Measurements from ENCODE around the gene ECHS1. TPM values are rescaled to one million over a fixed set of nuclear protein-coding genes. Genes with fewer than 3 reads are reported as not detected.

The ECHS1 gene
- total and polyA plus RNA-seq, 9 of the 15 experiments (the other 6 are each of a cell fraction or from before 2014, with no cell fraction given): 16.6 to 100 (median 68.1) TPM

- no peak for TF ChIP-seq ATF2 (CRISPR knock-in tag; IDR thresholded peaks at IDR 0.05)
- TF ChIP-seq ZKSCAN8 (CRISPR knock-in tag; IDR thresholded peaks at IDR 0.05): no peak
- no peak for TF ChIP-seq TEAD2 (tag; IDR thresholded peaks at IDR 0.05)
- peak; percentile 59; the same call in 1 of the 2 replicates for TF ChIP-seq ARID4B (CRISPR knock-in tag; IDR thresholded peaks at IDR 0.05)
- TF ChIP-seq ZNF830 (CRISPR knock-in tag; IDR thresholded peaks at IDR 0.05): no peak
- TF ChIP-seq PRDM10 (IDR thresholded peaks at IDR 0.05; ENCODE audit: partially characterized antibody): peak; percentile 85
- no peak for TF ChIP-seq HOMEZ (CRISPR knock-in tag; IDR thresholded peaks at IDR 0.05)
- peak; percentile 99 for TF ChIP-seq ZNF263 (CRISPR knock-in tag; IDR thresholded peaks at IDR 0.05; ENCODE audit: borderline replicate concordance)
Observed at GRCh38 chr10:133318494-133319127, 54.5 kb downstream of the ECHS1 start (continued).
